ENCODE data around the gene NT5DC2. TPM values are rescaled to one million over a fixed set of nuclear protein-coding genes. Genes with fewer than 3 reads are reported as not detected.

The NT5DC2 gene
- total and polyA plus RNA-seq, 10 of the 15 experiments (the other 5 are each of a cell fraction or from before 2014, with no cell fraction given): 21.6 to 135 (median 66.8) TPM

DNA sequence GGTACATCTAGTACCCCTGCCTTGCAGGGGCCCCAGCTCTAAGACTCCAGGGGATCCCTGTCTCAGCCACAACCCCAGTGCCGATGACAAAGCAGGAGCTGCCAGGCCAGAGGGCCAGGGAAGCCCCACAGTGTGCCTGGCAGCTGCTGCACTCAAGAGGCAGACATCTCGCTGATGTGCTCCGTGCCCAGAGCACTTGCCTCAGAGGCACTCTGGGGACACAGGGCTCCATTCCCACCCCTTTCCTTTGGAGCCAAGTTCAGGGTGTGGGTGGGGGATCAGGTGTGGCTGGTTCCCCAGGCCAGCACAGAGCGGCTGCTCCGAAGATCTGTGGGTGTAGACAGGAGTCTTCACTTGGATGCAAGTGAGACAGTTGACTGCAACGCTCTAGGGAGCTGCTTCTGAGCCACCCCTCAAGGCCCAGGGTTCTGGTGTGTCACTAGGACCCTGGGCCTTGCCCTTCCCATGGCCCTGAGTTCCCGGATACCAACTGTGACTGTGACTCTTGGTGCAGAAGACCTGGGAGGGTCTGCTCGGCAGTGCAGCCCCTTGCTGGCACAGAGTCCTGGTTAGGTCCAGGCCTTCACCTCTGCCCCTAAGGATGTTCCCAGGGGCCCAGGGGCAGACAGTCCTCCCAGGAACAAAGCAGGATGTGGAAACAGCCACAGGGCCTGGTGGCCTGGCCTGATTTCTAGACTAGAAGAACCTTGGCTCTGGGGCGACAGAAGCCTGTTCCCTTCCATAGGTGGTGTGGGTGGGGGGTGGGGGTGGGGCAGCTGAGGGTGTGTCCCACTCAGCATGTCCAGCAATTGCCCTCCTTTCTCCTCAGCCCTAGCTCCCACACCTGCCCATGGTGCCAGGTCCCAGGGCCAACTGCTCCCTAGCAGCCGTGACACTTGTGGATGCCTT is 2.5 kb downstream of the NT5DC2 start:
- 90% methylated on average over 10 of the region's 10 CpGs for WGBS (ENCODE audit: insufficient coverage, insufficient replicate concordance, low lambda C conversion rate, missing lambda C conversion rate)
- Histone ChIP-seq H3K4me3 (peak overlapping the region; percentile 81), H3K36me3 (ENCODE audit: control insufficient read depth in 2 of 2, insufficient read depth in 2 of 2, low read length in 1 of 2) (peaks cover 0 to 10% of the 10 kb centered on the region in 2 experiments; a peak in 2 of 4 replicates), H4K20me1 (ENCODE audit: control insufficient read depth, insufficient read depth) (no peaks in the 10 kb centered on the region), H2AFZ (ENCODE audit: control insufficient read depth, low read depth, low read length) (no peak overlapping the region), H3K9ac (ENCODE audit: control insufficient read depth, insufficient read depth, low read length) (peak overlapping the region; percentile 74; the same call in 1 of the 2 replicates), H3K79me2 (ENCODE audit: control insufficient read depth, insufficient read depth, low read length) (peaks cover 27% of the 10 kb centered on the region), H3K27me3 (replicated peaks in 1 of 2; ENCODE audit: control insufficient read depth in 2 of 2, insufficient read depth in 2 of 2, low read length in 1 of 2) (no peaks in the 10 kb centered on the region), H3K27ac (ENCODE audit: control insufficient read depth, insufficient read depth) (no peak overlapping the region), H3K4me1 (ENCODE audit: control insufficient read depth, insufficient read depth, low read length) (peaks cover 13% of the 10 kb centered on the region), H3K9me3 (replicated peaks; ENCODE audit: control insufficient read depth, insufficient read depth, low read length) (no peaks in the 10 kb centered on the region), H3K4me2 (ENCODE audit: control insufficient read depth, insufficient read depth) (peak overlapping the region; percentile 92)
- DNase-seq (ENCODE audit: low read depth, low spot score) (no peak), FAIRE-seq (no peak), ATAC-seq (no peak)
- intact Hi-C loops (cut with micrococcal nuclease; ENCODE audit: unreplicated experiment) (no loop called here), in situ Hi-C loops (cut with MboI) (no loop called here)
- ChIA-PET SMC1A (ENCODE audit: uncharacterized antibody, unreplicated experiment) (no interaction called here), RAD21 (ENCODE audit: unreplicated experiment) (no interaction called here), POLR2A (no interaction called here), CTCF (no interaction called here)
- TF ChIP-seq, protein P1, sequence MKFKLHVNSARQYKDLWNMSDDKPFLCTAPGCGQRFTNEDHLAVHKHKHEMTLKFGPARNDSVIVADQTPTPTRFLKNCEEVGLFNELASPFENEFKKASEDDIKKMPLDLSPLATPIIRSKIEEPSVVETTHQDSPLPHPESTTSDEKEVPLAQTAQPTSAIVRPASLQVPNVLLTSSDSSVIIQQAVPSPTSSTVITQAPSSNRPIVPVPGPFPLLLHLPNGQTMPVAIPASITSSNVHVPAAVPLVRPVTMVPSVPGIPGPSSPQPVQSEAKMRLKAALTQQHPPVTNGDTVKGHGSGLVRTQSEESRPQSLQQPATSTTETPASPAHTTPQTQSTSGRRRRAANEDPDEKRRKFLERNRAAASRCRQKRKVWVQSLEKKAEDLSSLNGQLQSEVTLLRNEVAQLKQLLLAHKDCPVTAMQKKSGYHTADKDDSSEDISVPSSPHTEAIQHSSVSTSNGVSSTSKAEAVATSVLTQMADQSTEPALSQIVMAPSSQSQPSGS (IDR thresholded peaks at IDR 0.05; ENCODE audit: low read length): no peak
- BruUV-seq (replicated peaks): no TSS peak

DNA sequence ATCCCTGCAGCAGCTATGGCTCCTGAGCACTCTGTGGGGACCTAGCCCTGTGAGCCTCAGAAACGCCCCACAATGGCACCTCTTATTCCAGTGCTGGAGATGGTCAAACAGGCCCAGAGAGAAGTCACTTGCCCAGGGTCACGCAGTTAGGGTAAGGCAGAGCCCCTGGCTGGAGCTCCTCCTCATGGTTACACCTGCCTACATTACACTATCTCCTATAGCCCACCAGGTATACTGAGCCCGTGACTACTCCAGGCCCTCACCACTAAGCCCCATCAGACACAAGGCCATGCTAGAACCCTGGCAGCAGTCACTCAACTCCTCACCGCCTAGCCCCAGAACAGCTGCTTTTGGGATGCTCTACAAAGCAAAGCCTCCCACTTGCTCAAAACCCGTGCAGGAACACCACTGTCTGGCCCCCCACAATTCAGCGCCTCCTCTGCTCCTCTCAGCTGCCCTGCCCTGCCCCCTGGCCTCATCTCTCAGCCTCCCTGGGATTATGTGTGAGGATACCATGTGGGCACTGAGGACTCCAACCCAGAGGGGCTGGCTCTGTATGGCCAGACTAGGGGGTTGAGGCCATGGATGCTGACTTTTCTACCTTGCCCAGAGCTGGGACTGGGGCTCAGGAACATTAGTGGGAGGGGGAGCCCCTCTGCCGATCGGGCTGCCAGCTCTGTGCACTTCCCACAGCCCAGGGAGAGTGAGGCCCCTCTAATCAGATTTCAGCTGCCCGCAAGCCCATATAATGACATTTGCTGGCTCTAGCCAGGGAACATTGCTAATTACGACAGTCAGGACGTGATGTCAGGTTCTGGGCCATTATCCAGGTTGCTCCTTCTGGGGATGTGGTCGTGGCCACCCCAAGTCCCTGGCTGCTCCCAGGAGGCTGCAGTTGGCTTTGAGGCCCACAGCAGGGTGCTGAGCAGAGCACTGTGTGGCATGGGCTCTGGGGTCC is 4.0 kb downstream of the NT5DC2 start:
- Histone ChIP-seq H3K4me1 (ENCODE audit: control insufficient read depth, insufficient read depth, low read length) (peaks cover 8% of the 10 kb centered on the region), H3K27ac (ENCODE audit: control insufficient read depth, insufficient read depth) (no peak overlapping the region), H3K9ac (ENCODE audit: control insufficient read depth, insufficient read depth, low read length) (no peak overlapping the region), H3K36me3 (ENCODE audit: control insufficient read depth in 2 of 2, insufficient read depth in 2 of 2, low read length in 1 of 2) (peaks cover 0 to 12% of the 10 kb centered on the region in 2 experiments; a peak in 2 of 4 replicates), H3K4me2 (ENCODE audit: control insufficient read depth, insufficient read depth) (no peak overlapping the region), H3K9me3 (replicated peaks; ENCODE audit: control insufficient read depth, insufficient read depth, low read length) (no peaks in the 10 kb centered on the region), H3K4me3 (no peak overlapping the region), H2AFZ (ENCODE audit: control insufficient read depth, low read depth, low read length) (no peak overlapping the region), H4K20me1 (ENCODE audit: control insufficient read depth, insufficient read depth) (no peaks in the 10 kb centered on the region), H3K79me2 (ENCODE audit: control insufficient read depth, insufficient read depth, low read length) (peaks cover 27% of the 10 kb centered on the region), H3K27me3 (replicated peaks in 1 of 2; ENCODE audit: control insufficient read depth in 2 of 2, insufficient read depth in 2 of 2, low read length in 1 of 2) (no peaks in the 10 kb centered on the region)
- WGBS (ENCODE audit: insufficient coverage, insufficient replicate concordance, low lambda C conversion rate, missing lambda C conversion rate): over 99% methylated on average over 12 of the region's 12 CpGs
- ChIA-PET CTCF (no interaction called here), POLR2A (interaction anchor here (0.6 kb wide), 2 partner anchors 251 to 579 kb away, joined by 3 read pairs; partner anchors contain the start of gene WDR82), RAD21 (ENCODE audit: unreplicated experiment) (no interaction called here), SMC1A (ENCODE audit: uncharacterized antibody, unreplicated experiment) (no interaction called here)
- FAIRE-seq (no peak), ATAC-seq (no peak), DNase-seq (ENCODE audit: low read depth, low spot score) (no peak)
- intact Hi-C loops (cut with micrococcal nuclease; ENCODE audit: unreplicated experiment) (no loop called here), in situ Hi-C loops (cut with MboI) (no loop called here)
- BruUV-seq (replicated peaks): no TSS peak
- TF ChIP-seq YBX1 (IDR thresholded peaks at IDR 0.05): no peak
- TF ChIP-seq, protein P2, sequence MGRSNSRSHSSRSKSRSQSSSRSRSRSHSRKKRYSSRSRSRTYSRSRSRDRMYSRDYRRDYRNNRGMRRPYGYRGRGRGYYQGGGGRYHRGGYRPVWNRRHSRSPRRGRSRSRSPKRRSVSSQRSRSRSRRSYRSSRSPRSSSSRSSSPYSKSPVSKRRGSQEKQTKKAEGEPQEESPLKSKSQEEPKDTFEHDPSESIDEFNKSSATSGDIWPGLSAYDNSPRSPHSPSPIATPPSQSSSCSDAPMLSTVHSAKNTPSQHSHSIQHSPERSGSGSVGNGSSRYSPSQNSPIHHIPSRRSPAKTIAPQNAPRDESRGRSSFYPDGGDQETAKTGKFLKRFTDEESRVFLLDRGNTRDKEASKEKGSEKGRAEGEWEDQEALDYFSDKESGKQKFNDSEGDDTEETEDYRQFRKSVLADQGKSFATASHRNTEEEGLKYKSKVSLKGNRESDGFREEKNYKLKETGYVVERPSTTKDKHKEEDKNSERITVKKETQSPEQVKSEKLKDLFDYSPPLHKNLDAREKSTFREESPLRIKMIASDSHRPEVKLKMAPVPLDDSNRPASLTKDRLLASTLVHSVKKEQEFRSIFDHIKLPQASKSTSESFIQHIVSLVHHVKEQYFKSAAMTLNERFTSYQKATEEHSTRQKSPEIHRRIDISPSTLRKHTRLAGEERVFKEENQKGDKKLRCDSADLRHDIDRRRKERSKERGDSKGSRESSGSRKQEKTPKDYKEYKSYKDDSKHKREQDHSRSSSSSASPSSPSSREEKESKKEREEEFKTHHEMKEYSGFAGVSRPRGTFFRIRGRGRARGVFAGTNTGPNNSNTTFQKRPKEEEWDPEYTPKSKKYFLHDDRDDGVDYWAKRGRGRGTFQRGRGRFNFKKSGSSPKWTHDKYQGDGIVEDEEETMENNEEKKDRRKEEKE (IDR thresholded peaks at IDR 0.05): no peak
- no peak for TF ChIP-seq PML (IDR thresholded peaks at IDR 0.05; ENCODE audit: low read length)
- no peak for TF ChIP-seq ZNF274 (IDR thresholded peaks at IDR 0.05; ENCODE audit: insufficient read depth, insufficient read length)
- TF ChIP-seq NFXL1 (IDR thresholded peaks at IDR 0.05; ENCODE audit: borderline replicate concordance): no peak
- TF ChIP-seq NRF1 (conservative IDR thresholded peaks at IDR 0.05; ENCODE audit: low read depth, low read length): no peak
- TF ChIP-seq, protein P3, sequence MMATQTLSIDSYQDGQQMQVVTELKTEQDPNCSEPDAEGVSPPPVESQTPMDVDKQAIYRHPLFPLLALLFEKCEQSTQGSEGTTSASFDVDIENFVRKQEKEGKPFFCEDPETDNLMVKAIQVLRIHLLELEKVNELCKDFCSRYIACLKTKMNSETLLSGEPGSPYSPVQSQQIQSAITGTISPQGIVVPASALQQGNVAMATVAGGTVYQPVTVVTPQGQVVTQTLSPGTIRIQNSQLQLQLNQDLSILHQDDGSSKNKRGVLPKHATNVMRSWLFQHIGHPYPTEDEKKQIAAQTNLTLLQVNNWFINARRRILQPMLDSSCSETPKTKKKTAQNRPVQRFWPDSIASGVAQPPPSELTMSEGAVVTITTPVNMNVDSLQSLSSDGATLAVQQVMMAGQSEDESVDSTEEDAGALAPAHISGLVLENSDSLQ (IDR thresholded peaks at IDR 0.05): no peak
- TF ChIP-seq HDAC2 (IDR thresholded peaks at IDR 0.05): no peak
